CD4-positive, alpha-beta T cell treated with Interleukin-15 for 4 hours (primary cell): ENCODE data around the gene INTS4.
A peak's percentile ranks its signal among the peaks of the same experiment; 100 is the strongest.
"Not testable (repeated sequence)": the region's sequence is repeated elsewhere in the genome, so short reads cannot be mapped to it uniquely, and the experiment has no call there.

ENCODE experiments used
- DNase-seq: peaks from one replicate; pipeline ENCODE4 v3.0.0-alpha.2; 2020; ENCODE audit warnings: low spot score

INTS4 gene

GRCh38 chr11:78023426-78023825 lies 29.0 kb upstream of the INTS4 start:
- no peak for DNase-seq

DNA sequence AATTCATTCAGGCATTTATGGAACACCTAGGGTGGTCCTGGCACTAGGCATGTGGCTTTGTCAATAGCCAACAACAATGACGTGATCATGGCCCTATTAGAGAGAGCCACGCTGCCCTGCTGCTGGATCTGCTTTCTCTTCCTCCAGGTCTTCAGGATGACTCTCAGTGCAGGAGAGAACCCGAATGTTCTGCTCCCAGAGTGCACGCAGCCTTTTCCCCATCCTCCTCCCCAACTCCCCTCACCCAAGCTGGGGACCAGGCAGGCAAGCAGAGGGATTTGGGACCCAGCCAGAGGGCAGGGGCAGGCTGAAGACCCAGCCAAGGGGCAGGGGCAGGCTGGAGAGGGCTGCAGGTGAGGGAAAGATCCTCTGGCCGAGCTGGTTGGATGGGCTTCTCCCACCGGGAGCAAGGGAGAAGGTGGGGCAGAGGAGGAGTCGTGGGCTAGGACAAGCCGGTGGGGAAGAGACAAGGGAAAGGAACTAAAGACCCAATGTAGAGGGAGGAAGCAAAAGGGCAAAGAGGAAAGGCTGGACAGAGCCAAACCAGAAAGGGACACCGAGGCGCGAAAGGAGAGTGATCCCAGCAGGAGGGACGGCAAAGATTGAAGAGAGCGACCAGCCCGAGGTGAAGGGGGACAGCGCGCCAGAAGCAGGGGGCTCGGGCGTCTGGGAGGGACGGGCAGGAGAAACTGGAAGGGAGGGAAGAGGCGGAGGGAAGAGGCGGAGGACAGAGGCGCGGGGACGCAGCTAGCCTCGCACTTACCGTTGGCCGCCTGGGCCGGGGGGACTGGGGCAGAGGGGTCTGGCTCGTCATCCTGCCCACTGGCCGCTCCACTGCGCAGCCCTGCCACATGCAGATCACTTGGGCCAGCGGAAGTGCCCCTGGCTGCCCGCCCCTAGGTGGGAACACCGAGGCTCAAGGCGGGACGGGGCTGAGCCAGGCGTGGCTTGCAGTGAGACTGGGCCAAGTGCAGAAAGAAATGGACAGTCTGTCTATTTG lies 28.2 kb upstream of the INTS4 start, which contains the start of gene KCTD14:
KCTD14 (minus strand) TSS at position 880 of the 1,000 bp plus-strand sequence; CDS start at position 853, 27 bp downstream.
- no peak for DNase-seq

GRCh38 chr11:78021611-78022010 lies 27.1 kb upstream of the INTS4 start:
- no peak for DNase-seq

GRCh38 chr11:78020246-78020645 lies 25.8 kb upstream of the INTS4 start:
- no peak for DNase-seq

DNA sequence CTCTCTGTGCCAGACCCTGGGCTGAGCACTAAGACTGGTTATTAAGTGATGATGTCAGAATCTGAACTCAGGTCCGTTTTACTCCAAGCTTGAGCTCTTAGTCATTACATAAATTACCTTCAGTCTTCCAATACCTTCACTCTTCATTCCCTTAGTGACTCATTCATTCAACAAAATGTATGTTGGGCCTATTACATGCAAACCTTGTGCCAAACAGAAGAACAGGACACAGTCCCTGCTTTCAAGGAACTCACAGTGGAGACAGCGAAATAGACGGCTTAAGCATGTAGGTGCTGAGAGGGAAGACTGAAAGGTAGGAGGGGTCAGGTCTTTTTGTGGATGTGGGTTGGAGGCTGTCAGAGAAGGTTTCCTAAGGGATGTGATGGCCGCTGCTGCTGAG lies 25.3 kb upstream of the INTS4 start:
- DNase-seq = no peak

DNA sequence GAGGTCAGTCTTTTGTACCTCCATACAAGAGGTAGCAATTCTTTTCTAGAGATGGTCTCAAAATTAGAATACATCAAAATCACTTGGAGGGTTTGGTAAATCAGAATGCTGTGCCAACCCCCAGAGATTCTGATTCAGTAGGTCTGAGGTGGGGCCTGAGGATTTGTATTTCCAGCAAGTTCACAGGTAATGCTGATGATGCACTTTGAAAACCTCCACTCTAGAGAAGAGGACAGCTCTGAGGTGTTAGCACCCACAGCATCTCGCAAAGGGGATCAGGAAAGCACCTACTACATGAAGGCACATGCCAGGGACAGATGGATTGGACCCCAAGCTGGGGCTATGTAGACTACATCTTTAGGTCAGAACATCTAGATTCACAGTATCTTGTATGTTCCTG lies 21.4 kb upstream of the INTS4 start:
- no peak for DNase-seq

- DNase-seq = not testable (repeated sequence)
These were observed 20.6 kb upstream of the INTS4 start for GRCh38 chr11:78014937-78015520.

- DNase-seq = no peak
These were observed 16.8 kb upstream of the INTS4 start for GRCh38 chr11:78011301-78011700.

DNA sequence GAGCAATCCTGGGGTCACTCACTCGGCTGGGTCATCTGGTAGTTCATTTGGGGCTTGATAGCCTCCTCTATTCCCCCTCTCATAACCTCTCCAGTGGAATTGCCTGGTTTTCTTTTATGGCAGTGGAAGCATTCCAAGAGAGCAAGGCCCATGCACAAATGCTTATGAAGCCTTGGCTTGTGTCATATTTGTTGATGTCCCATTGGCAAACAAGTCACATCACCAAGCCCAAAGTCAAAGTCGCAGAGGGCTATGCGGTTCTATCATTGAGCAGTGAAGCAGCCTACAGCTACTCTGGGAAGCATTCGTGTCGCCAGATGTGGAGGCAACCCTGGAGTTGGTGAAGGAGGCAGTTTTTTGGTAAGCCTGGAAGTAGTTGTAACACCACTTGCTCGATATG lies 16.3 kb upstream of the INTS4 start:
- DNase-seq = no peak

DNA sequence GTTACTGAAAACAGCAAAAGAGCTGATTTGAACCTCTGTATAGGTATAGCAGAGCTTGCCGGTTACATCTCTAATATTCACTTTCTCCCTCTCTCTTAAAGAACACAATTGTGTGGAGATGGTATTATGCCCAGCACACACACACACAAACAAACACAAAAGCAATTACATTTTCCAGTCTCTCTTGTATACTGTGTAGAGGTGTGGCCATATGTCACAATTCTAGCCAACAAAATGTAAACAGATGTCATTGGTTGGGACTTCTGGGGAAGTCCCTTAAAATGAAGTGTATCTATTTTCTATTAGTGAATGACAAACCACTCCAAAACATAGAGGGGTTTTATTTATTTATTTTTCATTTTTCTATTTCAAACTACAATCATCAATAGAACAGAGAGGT lies 15.8 kb upstream of the INTS4 start:
- no peak for DNase-seq

DNA sequence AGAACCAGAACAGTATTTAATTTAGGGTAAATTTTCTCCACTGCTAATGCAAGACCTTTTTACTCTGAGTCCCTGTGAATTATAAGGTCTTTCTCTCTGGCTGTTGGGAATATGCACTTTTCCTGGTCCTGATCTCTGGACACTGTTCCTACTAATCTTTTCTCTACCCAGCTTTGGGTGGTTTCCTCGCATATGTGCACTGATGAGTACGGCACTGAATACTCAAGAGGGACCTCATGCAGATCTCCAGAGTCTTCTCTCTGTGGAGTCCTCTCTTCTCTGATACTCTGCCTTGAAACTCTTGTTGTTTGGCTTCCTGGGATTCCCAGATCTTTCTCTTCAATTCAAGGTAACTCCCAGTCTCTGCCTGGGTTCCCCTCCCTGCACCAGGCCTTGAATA lies 14.6 kb upstream of the INTS4 start:
- DNase-seq = no peak

DNA sequence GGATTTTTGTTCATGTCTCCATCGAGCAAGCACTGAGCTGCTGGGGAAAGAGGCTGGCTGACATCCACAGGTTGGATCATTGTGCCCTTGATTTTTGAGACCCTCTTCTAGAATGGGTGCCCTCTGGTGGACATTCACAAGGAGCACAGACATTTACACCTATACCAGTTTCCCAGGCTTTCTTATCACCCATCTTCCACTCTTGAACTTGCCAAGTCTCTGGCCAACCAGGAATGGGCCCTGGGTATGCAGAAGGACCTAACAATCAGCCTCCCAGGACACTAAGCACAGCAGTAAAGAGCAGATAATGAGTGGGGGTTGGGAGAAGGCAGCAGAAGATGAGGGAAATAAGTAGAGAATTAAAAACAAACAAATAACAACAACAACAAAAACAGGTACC lies 5.7 kb upstream of the INTS4 start:
- DNase-seq = peak; percentile 52

GRCh38 chr11:77999446-78000030 lies 5.1 kb upstream of the INTS4 start:
- no peak for DNase-seq

DNA sequence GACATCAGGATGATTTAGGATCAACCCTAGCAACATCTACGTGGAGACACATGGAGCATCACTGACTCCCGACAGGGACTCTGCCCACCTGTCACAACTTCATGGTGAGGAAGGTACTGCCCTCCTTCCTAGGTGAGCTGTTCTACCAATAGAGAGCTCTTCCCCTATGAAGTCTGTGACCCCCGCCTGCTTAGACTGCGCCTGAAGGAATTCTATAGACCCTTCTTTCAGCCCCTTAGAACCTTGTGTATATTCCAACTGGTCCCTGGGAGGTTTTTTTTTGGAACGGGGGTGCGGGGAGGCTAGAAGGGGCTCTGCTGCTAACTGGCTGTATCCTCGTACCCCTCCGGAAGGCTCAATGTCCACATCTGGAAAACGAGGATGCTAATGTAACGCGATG lies 566 bp downstream of the INTS4 start:
- DNase-seq = no peak

DNA sequence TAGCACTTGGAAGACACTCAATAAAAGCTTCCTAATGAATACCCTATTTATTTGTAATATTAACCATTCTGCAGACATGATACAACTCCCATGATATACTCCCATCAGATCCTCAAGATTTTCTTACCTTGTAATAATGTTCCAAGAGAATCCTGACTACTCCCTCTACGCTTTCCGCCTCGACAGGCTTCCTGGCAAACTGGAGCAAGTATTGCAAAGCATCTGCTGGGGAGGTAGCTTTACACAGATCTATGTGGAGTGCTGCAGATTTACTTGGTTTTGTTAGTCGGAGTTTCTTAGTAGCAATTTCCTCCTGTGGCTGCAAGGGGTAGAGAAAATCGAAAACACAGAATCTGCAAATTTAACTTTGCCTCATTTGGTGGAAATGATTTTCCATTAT lies 3.5 kb downstream of the INTS4 start:
- no peak for DNase-seq

- DNase-seq = not testable (repeated sequence)
These were observed 8.0 kb downstream of the INTS4 start for GRCh38 chr11:77986456-77986855.

DNA sequence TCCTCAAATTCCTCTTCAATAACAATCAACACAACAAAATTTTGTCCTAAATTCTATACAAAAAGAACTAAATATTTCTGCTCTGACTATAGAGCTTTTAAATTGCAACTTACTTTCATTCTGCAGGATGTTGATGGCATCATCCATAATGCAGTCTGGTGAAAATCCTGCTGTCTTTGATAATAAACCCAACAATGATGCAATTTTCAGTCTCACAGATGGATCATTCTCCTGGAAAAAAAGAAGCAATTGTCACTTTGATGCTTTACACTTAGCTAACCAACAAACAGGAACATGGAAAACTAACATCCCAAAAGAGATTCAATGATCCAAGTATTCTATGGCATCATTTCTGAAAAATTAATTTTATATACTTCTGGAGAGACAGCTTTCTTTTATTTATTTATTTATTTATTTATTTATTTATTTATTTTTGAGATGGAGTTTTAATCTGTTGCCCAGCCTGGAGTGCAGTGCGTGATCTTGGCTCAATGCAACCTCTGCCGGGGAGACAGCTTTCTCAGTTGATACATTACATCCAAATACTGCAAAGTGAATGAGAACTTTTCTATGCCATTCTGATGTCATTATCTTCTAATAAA lies 13.0 kb downstream of the INTS4 start:
- no peak for DNase-seq

GRCh38 chr11:77968337-77968736 lies 26.1 kb downstream of the INTS4 start:
- no peak for DNase-seq

DNA sequence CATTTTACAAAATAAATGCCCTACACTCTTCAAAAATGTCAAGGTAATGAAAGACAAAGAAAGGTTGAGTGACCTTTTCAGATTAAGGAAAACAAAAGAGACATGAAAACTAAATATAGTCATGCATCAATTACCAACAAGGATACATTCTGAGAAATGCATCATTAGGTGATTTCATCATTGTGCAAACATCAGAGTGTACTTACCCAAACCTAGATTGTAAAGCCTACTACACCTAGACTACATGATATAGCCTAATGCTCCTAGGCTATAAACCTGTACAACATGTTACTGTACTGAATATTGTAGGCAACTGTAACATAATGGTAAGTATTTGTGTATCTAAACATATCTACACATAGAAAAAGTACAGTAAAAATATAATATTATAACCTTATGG lies 26.7 kb downstream of the INTS4 start:
- DNase-seq = no peak

DNA sequence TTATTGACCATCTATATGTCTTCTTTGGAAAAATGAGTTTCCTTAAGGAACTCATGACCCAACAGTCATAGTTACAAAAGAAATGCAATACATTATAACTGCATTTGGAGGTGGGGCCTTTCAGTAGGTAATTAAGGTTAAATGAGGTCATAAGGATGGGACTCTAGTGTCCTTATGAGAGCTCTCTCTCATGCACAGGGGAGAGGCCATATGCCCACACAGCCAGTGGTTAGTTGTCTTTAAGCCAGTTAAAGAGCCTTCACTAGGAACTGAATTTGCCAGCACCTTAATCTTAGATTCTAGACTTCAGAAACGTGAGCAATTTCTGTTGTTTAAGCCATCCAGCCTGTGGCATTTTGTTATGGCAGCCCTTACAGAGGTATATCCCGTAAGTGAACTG lies 27.3 kb downstream of the INTS4 start:
- no peak for DNase-seq

DNA sequence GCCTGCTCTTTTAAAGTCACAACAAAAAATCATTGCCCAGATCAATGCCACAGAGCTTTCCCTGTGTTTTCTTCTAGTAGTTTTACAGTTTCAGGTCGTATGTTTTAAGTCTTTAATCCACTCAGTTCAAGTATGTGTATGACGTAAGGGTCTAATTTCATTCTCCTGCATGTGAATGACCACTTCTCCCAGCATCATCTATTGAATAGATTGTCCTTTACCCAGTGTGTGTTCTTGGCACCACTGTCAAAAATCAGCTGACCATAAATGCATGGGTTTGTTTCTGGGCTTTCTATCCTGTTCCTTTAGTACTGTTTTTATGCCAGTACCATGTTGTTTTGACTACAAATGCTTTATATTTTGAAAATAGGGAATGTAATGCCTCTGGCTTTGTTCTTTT lies 28.1 kb downstream of the INTS4 start:
- no peak for DNase-seq

- DNase-seq = no peak
These were observed 35.0 kb downstream of the INTS4 start for GRCh38 chr11:77959434-77959833.
